HEK293 (cell line): ENCODE results near the gene CDK10.

Experiments
- BCL11A ChIP-seq: fragments of 450-650 bp; formaldehyde crosslinking; IDR thresholded peaks from 2 replicates; pipeline ENCODE4 v1.5.1; 2016; ENCODE audit warnings: low read depth, missing biosample characterization, missing genetic modification characterization
- HOXC10 ChIP-seq: sonication (generic); formaldehyde crosslinking; IDR thresholded peaks from 2 replicates; pipeline ENCODE4 v1.8.1; 2023; ENCODE audit warnings: mild to moderate bottlenecking, missing genetic modification reagents
- KLF16 ChIP-seq: fragments of 450-650 bp; formaldehyde crosslinking; IDR thresholded peaks from 2 replicates; pipeline ENCODE4 v1.5.1; 2017; ENCODE audit warnings: missing biosample characterization, missing genetic modification characterization
- MZF1 ChIP-seq: fragments of 450-650 bp; formaldehyde crosslinking; IDR thresholded peaks from 2 replicates; pipeline ENCODE4 v1.5.1; 2017; ENCODE audit warnings: missing biosample characterization, missing genetic modification characterization, borderline replicate concordance
- PRDM1 ChIP-seq: fragments of 450-650 bp; formaldehyde crosslinking; IDR thresholded peaks from 2 replicates; pipeline ENCODE4; 2016; ENCODE audit warnings: missing biosample characterization, missing genetic modification characterization
- WT1 ChIP-seq: fragments of 450-650 bp; formaldehyde crosslinking; IDR thresholded peaks from 2 replicates; pipeline ENCODE4 v1.5.1; 2016; ENCODE audit warnings: missing biosample characterization, missing genetic modification characterization
- ZBTB1 ChIP-seq: fragments of 450-650 bp; formaldehyde crosslinking; IDR thresholded peaks from 2 replicates; pipeline ENCODE4 v1.5.1; 2016; ENCODE audit warnings: missing biosample characterization, missing genetic modification characterization
- ZBTB17 ChIP-seq: fragments of 450-650 bp; formaldehyde crosslinking; IDR thresholded peaks from 2 replicates; pipeline ENCODE4 v1.5.1; 2016; ENCODE audit warnings: missing biosample characterization, missing genetic modification characterization
- ZFP3 ChIP-seq: fragments of 450-650 bp; formaldehyde crosslinking; IDR thresholded peaks from 2 replicates; pipeline ENCODE4 v1.5.1; 2016; ENCODE audit warnings: low read depth, missing biosample characterization, missing genetic modification characterization
- ZNF169 ChIP-seq: fragments of 450-650 bp; formaldehyde crosslinking; IDR thresholded peaks from 2 replicates; pipeline ENCODE4 v1.5.1; 2016; ENCODE audit warnings: missing biosample characterization, missing genetic modification characterization
- ZNF174 ChIP-seq: fragments of 450-650 bp; formaldehyde crosslinking; IDR thresholded peaks from 2 replicates; pipeline ENCODE4 v1.5.0; 2017; ENCODE audit warnings: missing biosample characterization, mild to moderate bottlenecking, missing genetic modification characterization
- ZNF211 ChIP-seq: fragments of 450-650 bp; formaldehyde crosslinking; IDR thresholded peaks from 2 replicates; pipeline ENCODE4 v1.5.1; 2016; ENCODE audit warnings: low read depth, missing biosample characterization, missing genetic modification characterization
- ZNF248 ChIP-seq: fragments of 450-650 bp; formaldehyde crosslinking; IDR thresholded peaks from 2 replicates; pipeline ENCODE4 v1.5.1; 2017; ENCODE audit warnings: missing biosample characterization, missing genetic modification characterization
- ZNF266 ChIP-seq: fragments of 450-650 bp; formaldehyde crosslinking; IDR thresholded peaks from 2 replicates; pipeline ENCODE4 v1.5.1; 2016; ENCODE audit warnings: missing biosample characterization, missing genetic modification characterization, low read depth
- ZNF311 ChIP-seq: fragments of 450-650 bp; formaldehyde crosslinking; IDR thresholded peaks from 2 replicates; pipeline ENCODE4 v1.5.1; 2017; ENCODE audit warnings: missing biosample characterization, missing genetic modification characterization, borderline replicate concordance
- ZNF416 ChIP-seq: fragments of 450-650 bp; formaldehyde crosslinking; IDR thresholded peaks from 2 replicates; pipeline ENCODE4 v1.5.1; 2016; ENCODE audit warnings: missing biosample characterization, missing genetic modification characterization
- ZNF555 ChIP-seq: fragments of 450-650 bp; formaldehyde crosslinking; conservative IDR thresholded peaks from 2 replicates; pipeline ENCODE4 v1.5.1; 2017; ENCODE audit warnings: missing biosample characterization, mild to moderate bottlenecking, missing genetic modification characterization, inconsistent platforms
- ZNF624 ChIP-seq: fragments of 450-650 bp; formaldehyde crosslinking; IDR thresholded peaks from 2 replicates; pipeline ENCODE4 v1.5.1; 2017; ENCODE audit warnings: missing biosample characterization, missing genetic modification characterization
- ZNF677 ChIP-seq: fragments of 450-650 bp; IDR thresholded peaks from 2 replicates; pipeline ENCODE4 v1.5.0; 2018; ENCODE audit warnings: missing biosample characterization, mild to moderate bottlenecking, missing genetic modification characterization, moderate library complexity
- ZNF791 ChIP-seq: fragments of 450-650 bp; formaldehyde crosslinking; IDR thresholded peaks from 2 replicates; pipeline ENCODE4 v1.5.1; 2016; ENCODE audit warnings: missing biosample characterization, missing genetic modification characterization
- TF ChIP-seq, protein P1 (sequence below): fragments of 450-650 bp; formaldehyde crosslinking; IDR thresholded peaks from 2 replicates; pipeline ENCODE4 v1.5.1; 2016; ENCODE audit warnings: missing biosample characterization, missing genetic modification characterization
- TF ChIP-seq, protein P2 (sequence below): fragments of 450-650 bp; formaldehyde crosslinking; IDR thresholded peaks from 2 replicates; pipeline ENCODE4 v1.5.1; 2016; ENCODE audit warnings: missing biosample characterization, missing genetic modification characterization
- TF ChIP-seq, protein P3 (sequence below): fragments of 450-650 bp; formaldehyde crosslinking; optimal IDR thresholded peaks from 2 replicates; pipeline ENCODE3; 2016; ENCODE audit warnings: missing biosample characterization, mild to moderate bottlenecking, missing genetic modification characterization
- TF ChIP-seq, protein P4 (sequence below): fragments of 450-650 bp; formaldehyde crosslinking; IDR thresholded peaks from 2 replicates; pipeline ENCODE4 v1.5.1; 2016; ENCODE audit warnings: missing biosample characterization, missing genetic modification characterization
- TF ChIP-seq, protein P5 (sequence below): fragments of 450-650 bp; IDR thresholded peaks from 2 replicates; pipeline ENCODE4 v1.5.1; 2018; ENCODE audit warnings: missing biosample characterization, missing genetic modification characterization

Gene CDK10

DNA sequence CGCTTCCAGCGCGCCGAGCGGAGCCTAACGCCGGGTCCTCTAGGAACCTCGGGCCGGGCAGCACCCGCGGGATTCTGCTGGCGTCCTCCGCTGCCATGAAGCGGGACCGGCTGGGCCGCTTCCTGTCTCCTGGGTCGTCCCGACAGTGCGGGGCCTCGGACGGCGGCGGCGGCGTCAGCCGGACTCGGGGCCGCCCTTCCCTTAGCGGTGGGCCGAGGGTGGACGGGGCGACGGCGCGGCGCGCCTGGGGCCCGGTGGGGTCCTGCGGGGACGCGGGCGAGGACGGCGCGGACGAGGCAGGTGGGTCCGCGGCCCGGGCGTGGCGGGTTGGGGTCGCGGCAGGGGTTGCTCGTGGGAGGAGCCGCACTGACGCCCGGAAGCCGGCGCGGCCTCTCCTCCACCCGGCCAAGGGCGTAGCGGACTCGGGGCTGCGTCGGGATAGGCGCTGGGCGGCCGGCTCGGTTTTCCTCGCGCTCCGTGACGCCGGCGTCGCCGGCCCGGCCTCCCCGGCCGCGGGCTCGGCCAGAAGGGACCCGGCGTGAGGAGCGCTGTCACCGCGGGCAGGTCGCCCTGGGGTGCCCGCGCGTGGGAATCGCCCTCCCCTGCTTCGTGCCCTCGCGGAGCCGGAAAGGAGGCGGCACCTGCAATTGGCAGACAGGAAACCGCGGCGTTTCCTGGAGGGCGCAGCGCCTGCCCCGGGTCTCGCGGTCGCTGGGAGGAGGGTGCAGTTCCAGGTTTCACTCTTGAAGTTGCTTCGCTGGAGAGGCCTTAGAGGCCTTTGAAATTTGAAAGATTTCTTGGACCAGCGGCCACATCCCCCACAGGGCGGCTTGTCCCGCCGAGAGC, 35.3 kb downstream of the CDK10 start (continued):
- no peak for TF ChIP-seq ZNF169
- TF ChIP-seq ZBTB17, result no peak
- TF ChIP-seq ZNF624 (tag by site-specific recombination), result no peak
- no peak for TF ChIP-seq ZNF174
- TF ChIP-seq ZNF555, result no peak
- no peak for TF ChIP-seq ZNF311 (tag by site-specific recombination)
- TF ChIP-seq MZF1 (tag by site-specific recombination), result no peak
- no peak for TF ChIP-seq ZBTB1 (tag by site-specific recombination)
- no peak for TF ChIP-seq ZNF266 (tag by site-specific recombination)
- TF ChIP-seq BCL11A (tag by site-specific recombination), result no peak
- no peak for TF ChIP-seq ZNF248 (tag by site-specific recombination)
- no peak for TF ChIP-seq PRDM1
- no peak for TF ChIP-seq ZNF416
- TF ChIP-seq, protein P1, sequence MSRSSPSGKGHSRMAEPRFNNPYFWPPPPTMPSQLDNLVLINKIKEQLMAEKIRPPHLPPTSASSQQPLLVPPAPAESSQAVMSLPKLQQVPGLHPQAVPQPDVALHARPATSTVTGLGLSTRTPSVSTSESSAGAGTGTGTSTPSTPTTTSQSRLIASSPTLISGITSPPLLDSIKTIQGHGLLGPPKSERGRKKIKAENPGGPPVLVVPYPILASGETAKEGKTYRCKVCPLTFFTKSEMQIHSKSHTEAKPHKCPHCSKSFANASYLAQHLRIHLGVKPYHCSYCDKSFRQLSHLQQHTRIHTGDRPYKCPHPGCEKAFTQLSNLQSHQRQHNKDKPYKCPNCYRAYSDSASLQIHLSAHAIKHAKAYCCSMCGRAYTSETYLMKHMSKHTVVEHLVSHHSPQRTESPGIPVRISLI (tag by site-specific recombination), result no peak
- TF ChIP-seq, protein P2, sequence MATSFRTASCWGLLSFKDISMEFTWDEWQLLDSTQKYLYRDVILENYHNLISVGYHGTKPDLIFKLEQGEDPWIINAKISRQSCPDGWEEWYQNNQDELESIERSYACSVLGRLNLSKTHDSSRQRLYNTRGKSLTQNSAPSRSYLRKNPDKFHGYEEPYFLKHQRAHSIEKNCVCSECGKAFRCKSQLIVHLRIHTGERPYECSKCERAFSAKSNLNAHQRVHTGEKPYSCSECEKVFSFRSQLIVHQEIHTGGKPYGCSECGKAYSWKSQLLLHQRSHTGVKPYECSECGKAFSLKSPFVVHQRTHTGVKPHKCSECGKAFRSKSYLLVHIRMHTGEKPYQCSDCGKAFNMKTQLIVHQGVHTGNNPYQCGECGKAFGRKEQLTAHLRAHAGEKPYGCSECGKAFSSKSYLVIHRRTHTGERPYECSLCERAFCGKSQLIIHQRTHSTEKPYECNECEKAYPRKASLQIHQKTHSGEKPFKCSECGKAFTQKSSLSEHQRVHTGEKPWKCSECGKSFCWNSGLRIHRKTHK (tag by site-specific recombination), result no peak
- TF ChIP-seq, protein P3, sequence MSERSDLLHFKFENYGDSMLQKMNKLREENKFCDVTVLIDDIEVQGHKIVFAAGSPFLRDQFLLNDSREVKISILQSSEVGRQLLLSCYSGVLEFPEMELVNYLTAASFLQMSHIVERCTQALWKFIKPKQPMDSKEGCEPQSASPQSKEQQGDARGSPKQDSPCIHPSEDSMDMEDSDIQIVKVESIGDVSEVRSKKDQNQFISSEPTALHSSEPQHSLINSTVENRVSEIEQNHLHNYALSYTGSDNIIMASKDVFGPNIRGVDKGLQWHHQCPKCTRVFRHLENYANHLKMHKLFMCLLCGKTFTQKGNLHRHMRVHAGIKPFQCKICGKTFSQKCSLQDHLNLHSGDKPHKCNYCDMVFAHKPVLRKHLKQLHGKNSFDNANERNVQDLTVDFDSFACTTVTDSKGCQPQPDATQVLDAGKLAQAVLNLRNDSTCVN (tag by site-specific recombination), result peak; percentile 48
- no peak for TF ChIP-seq WT1 (tag by site-specific recombination)
- TF ChIP-seq ZNF677, result 0 out of 2 replicates have a peak, but pooled peaks have one; percentile 34
- TF ChIP-seq ZNF211, result no peak
- TF ChIP-seq, protein P4, sequence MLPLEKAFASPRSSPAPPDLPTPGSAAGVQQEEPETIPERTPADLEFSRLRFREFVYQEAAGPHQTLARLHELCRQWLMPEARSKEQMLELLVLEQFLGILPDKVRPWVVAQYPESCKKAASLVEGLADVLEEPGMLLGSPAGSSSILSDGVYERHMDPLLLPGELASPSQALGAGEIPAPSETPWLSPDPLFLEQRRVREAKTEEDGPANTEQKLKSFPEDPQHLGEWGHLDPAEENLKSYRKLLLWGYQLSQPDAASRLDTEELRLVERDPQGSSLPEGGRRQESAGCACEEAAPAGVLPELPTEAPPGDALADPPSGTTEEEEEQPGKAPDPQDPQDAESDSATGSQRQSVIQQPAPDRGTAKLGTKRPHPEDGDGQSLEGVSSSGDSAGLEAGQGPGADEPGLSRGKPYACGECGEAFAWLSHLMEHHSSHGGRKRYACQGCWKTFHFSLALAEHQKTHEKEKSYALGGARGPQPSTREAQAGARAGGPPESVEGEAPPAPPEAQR (tag by site-specific recombination), result no peak
- TF ChIP-seq, protein P5, sequence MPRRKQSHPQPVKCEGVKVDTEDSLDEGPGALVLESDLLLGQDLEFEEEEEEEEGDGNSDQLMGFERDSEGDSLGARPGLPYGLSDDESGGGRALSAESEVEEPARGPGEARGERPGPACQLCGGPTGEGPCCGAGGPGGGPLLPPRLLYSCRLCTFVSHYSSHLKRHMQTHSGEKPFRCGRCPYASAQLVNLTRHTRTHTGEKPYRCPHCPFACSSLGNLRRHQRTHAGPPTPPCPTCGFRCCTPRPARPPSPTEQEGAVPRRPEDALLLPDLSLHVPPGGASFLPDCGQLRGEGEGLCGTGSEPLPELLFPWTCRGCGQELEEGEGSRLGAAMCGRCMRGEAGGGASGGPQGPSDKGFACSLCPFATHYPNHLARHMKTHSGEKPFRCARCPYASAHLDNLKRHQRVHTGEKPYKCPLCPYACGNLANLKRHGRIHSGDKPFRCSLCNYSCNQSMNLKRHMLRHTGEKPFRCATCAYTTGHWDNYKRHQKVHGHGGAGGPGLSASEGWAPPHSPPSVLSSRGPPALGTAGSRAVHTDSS (tag by site-specific recombination), result no peak
- no peak for TF ChIP-seq HOXC10 (CRISPR knock-in tag)
- no peak for TF ChIP-seq ZFP3 (tag by site-specific recombination)
- no peak for TF ChIP-seq KLF16 (tag by site-specific recombination)
- TF ChIP-seq ZNF791 (tag by site-specific recombination), result no peak
